Spleen (tissue), 11 donors: Measurements from ENCODE around the gene PNPLA3. TPM values are rescaled to one million over a fixed set of nuclear protein-coding genes. Genes with fewer than 3 reads are reported as not detected.

Experiments
- DNase-seq: peaks from one replicate; pipeline ENCODE4 v3.0.0-alpha.2; 2020
- H3K27ac ChIP-seq, 8 donors: fragments of 200-600 bp; sonication (generic) in 7 of 8; 1 replicate in 4 of 8; 2 replicates in 4 of 8; pipeline versions ENCODE4 v1.5.0 to v1.8.0; 2016 to 2021; ENCODE audit warnings: inconsistent platforms in 4 of 8, mild to moderate bottlenecking in 4 of 8, moderate library complexity in 1 of 8
- H3K27me3 ChIP-seq, 7 donors: fragments of 200-600 bp; sonication (generic) in 6 of 7; replicated peaks in 1 of 7; 1 replicate in 4 of 7; 2 replicates in 3 of 7; pipeline versions ENCODE4 v1.5.0 to v1.8.0; 2016 to 2021; ENCODE audit warnings: inconsistent platforms in 3 of 7, mild to moderate bottlenecking in 1 of 7
- H3K36me3 ChIP-seq, 6 donors: fragments of 200-600 bp; sonication (generic) in 5 of 6; 1 replicate in 4 of 6; 2 replicates in 2 of 6; pipeline versions ENCODE4 v1.5.0 to v1.8.0; 2016 to 2021; ENCODE audit warnings: inconsistent platforms in 2 of 6
- H3K4me1 ChIP-seq, 6 donors: fragments of 200-600 bp; sonication (generic) in 5 of 6; 1 replicate in 3 of 6; 2 replicates in 3 of 6; pipeline versions ENCODE4 v1.5.0 to v1.8.0; 2016 to 2021; ENCODE audit warnings: inconsistent platforms in 3 of 6
- H3K4me3 ChIP-seq, 8 donors: fragments of 200-600 bp; sonication (generic) in 7 of 8; 1 replicate in 4 of 8; 2 replicates in 4 of 8; pipeline versions ENCODE4 v1.5.0 to v1.8.0; 2016 to 2021; ENCODE audit warnings: inconsistent platforms in 4 of 8, mild to moderate bottlenecking in 4 of 8, moderate library complexity in 2 of 8
- H3K9me3 ChIP-seq, 8 donors: fragments of 200-600 bp; sonication (generic) in 7 of 8; 1 replicate in 4 of 8; 2 replicates in 4 of 8; pipeline versions ENCODE4 v1.5.0 to v1.8.0; 2016 to 2021; ENCODE audit warnings: inconsistent platforms in 4 of 8
- CTCF ChIP-seq, 11 experiments: fragments of 200-600 bp in 7 of 11; fragments of 450-650 bp in 4 of 11; sonication (generic) in 4 of 11; IDR thresholded peaks in 8 of 11; conservative IDR thresholded peaks in 3 of 11; 1 replicate in 7 of 11; 2 replicates in 4 of 11; pipeline versions ENCODE4 v1.4.0 to v1.8.0; 2016 to 2021; ENCODE audit warnings: antibody characterized with exemption in 11 of 11, inconsistent platforms in 4 of 11, mild to moderate bottlenecking in 1 of 11
- POLR2A ChIP-seq, 3 donors: fragments of 450-650 bp; IDR thresholded peaks; one replicate each; pipeline ENCODE4 v1.5.1; 2017; ENCODE audit warnings: antibody characterized with exemption in 3 of 3, mild to moderate bottlenecking in 1 of 3
- POLR2AphosphoS5 ChIP-seq, 3 donors: sonication (generic); formaldehyde crosslinking; IDR thresholded peaks; one replicate each; pipeline ENCODE4 v1.5.1; 2017; ENCODE audit warnings: antibody characterized with exemption in 3 of 3
- WGBS, 5 donors: extraction: QIAGEN DNeasy Blood & Tissue Kit in 3 of 5; methylation state at CpG; one replicate each; pipeline versions ENCODE4 v1.1.5 to v1.1.7; 2013 to 2018; 5-methylcytosine and 5-hydroxymethylcytosine counted together
- intact Hi-C: fragments of 100-400 bp; cut with DNase I; formaldehyde crosslinking; loops from one replicate; pipeline ENCODE4 v1.15.0; 2023; ENCODE audit warnings: low total_unique reads
- polyA plus RNA-seq, 3 donors: library from polyadenylated mRNA; stranded (reverse); fragments of 200-250 nt; gene quantifications; one replicate each; pipeline ENCODE4 v1.2.1, GENCODE V29; 2013
- total RNA-seq, 7 donors: library from RNA; depleted of rRNA in 3 of 7; stranded (reverse); fragments of >200 nt in 3 of 7; fragmentation: NEBNext Ultra II Directional in 4 of 7; extraction: Animal tissue kit (Norgen Biotek cat#: 25700) in 4 of 7; gene quantifications; one replicate each; pipeline versions ENCODE4 v1.1.0 to v1.2.1, GENCODE V29; 2016 to 2021
- donor health status: healthy with polysubstance abuse.
- donor health status: DM: no; HTN: no; CAD: no; lungs with moderate emphysema.
- donor health status: DM: no; HTN: no; CAD: no.
- donor health status: Bipolar disorder and iron deficiency.
- donor health status: healthy.
- donor health status: DM: no; HTN: no; CAD: no.
- donor health status: DM: yes; HTN: yes; CAD: no.

PNPLA3 gene
- total and polyA plus RNA-seq, 10 donors: 0.21 to 2.7 (median 1.2) TPM; not detected in 2

- intact Hi-C loops: no loop called here
- peaks cover 14 to 56% (median 29%) of the 10 kb centered on the region in 6 donors for H3K4me1 ChIP-seq
- no peaks in the 10 kb centered on the region for H3K9me3 ChIP-seq
- peaks cover 0 to 80% (median 34%) of the 10 kb centered on the region in 6 donors for H3K36me3 ChIP-seq
- 53 to 64% (median 58%) methylated on average over 45 of the region's 45 CpGs for WGBS, 5 donors
- peak; percentile 94 for DNase-seq
- H3K4me3 ChIP-seq: peak overlapping the region; percentile 12 to 70 (median 39)
- TF ChIP-seq POLR2AphosphoS5 (IDR thresholded peaks at IDR 0.05) (peak; percentile 66 to 79 (median 78)), POLR2A (IDR thresholded peaks at IDR 0.05) (no peak)
- peak overlapping the region; percentile 47 to 84 (median 70) for H3K27ac ChIP-seq
- H3K27me3 ChIP-seq: no peaks in the 10 kb centered on the region
These were observed 72.8 kb downstream of the PNPLA3 start for GRCh38 chr22:43996170-43996980.

- peaks cover 0 to 75% (median 28%) of the 10 kb centered on the region in 6 donors for H3K36me3 ChIP-seq
- no peak for TF ChIP-seq POLR2A (IDR thresholded peaks at IDR 0.05)
- no peak for TF ChIP-seq CTCF (IDR thresholded peaks at IDR 0.05 in 8 of 11, conservative IDR thresholded peaks at IDR 0.05 in 3 of 11)
- TF ChIP-seq POLR2AphosphoS5 (IDR thresholded peaks at IDR 0.05): no peak
- DNase-seq: no peak
- H3K4me3 ChIP-seq: peak overlapping the region in 1 of 8 donors; percentile 70
- no peaks in the 10 kb centered on the region for H3K27me3 ChIP-seq
- H3K4me1 ChIP-seq: peaks cover 14 to 56% (median 29%) of the 10 kb centered on the region in 6 donors
- H3K9me3 ChIP-seq: no peaks in the 10 kb centered on the region
- 90 to 94% (median 93%) methylated on average over 8 of the region's 8 CpGs for WGBS, 5 donors
- intact Hi-C loops: no loop called here
- H3K27ac ChIP-seq: peak overlapping the region in 4 of 8 donors; percentile 63 to 84 (median 81)
These were observed 73.3 kb downstream of the PNPLA3 start for GRCh38 chr22:43996981-43997265.

Other genes with a start within 250 kb of the PNPLA3 start
- 1 to 10 TPM in 4 of 7 donors, under 1 TPM in 3; 0.44 to 2.8 (median 1.2) TPM for gene EFCAB6, start 111.5 kb upstream of the PNPLA3 start, total RNA-seq
- gene EFCAB6, start 111.5 kb upstream of the PNPLA3 start, polyA plus RNA-seq: under 1 TPM; 0.07 to 0.19 (median 0.14) TPM
- 1 to 10 TPM in 6 of 7 donors, under 1 TPM in 1; 0.70 to 5.1 (median 2.6) TPM for gene SULT4A1, start 61.3 kb upstream of the PNPLA3 start, total RNA-seq
- 1 to 10 TPM in 1 of 3 donors, under 1 TPM in 2; 0.35 to 1.3 (median 0.46) TPM for gene SULT4A1, start 61.3 kb upstream of the PNPLA3 start, polyA plus RNA-seq
- not detected for gene PNPLA5, start 31.8 kb upstream of the PNPLA3 start, total RNA-seq
- gene PNPLA5, start 31.8 kb upstream of the PNPLA3 start, polyA plus RNA-seq: not detected
- 10 to 100 TPM; 25.1 to 35.5 (median 32.0) TPM for gene SAMM50, start 31.6 kb downstream of the PNPLA3 start, total RNA-seq
- 10 to 100 TPM; 17.8 to 23.7 (median 23.6) TPM for gene SAMM50, start 31.6 kb downstream of the PNPLA3 start, polyA plus RNA-seq
- gene PARVB, start 100.5 kb downstream of the PNPLA3 start, total RNA-seq: 10 to 100 TPM; 32.5 to 61.9 (median 57.1) TPM
- 10 to 100 TPM; 24.0 to 40.5 (median 37.7) TPM for gene PARVB, start 100.5 kb downstream of the PNPLA3 start, polyA plus RNA-seq